SU-DHL-6 (cell line): ENCODE measurements around the gene HSD17B11.

Source experiments
- H2AFZ ChIP-seq: fragments of 200-600 bp; sonication (generic); 2 replicates; pipeline ENCODE4 v1.6.1; 2014; ENCODE audit warnings: low read depth, mild to moderate bottlenecking, moderate library complexity, mixed read lengths, antibody characterized with exemption, low read length; ENCODE audit not compliant: severe bottlenecking
- H3F3A ChIP-seq: fragments of 200-600 bp; shearing (Covaris generic); 2 replicates; pipeline ENCODE4 v1.6.0; 2016; ENCODE audit warnings: antibody characterized with exemption, mild to moderate bottlenecking; ENCODE audit not compliant: insufficient read depth
- H3K27ac ChIP-seq: fragments of 200-600 bp; sonication (generic); 2 replicates; pipeline ENCODE4 v1.5.1; 2016; ENCODE audit warnings: low read depth, mild to moderate bottlenecking, low read length, moderate library complexity, mixed read lengths
- H3K27me3 ChIP-seq: fragments of 200-600 bp; sonication (generic), shearing (Covaris generic); 2 replicates; pipeline ENCODE4 v1.6.0; 2014; ENCODE audit warnings: mild to moderate bottlenecking, low read length
- H3K36me3 ChIP-seq: fragments of 200-600 bp; sonication (generic); 2 replicates; pipeline ENCODE4 v1.6.1; 2014; ENCODE audit warnings: mild to moderate bottlenecking, low read length, mixed read lengths
- H3K4me2 ChIP-seq: fragments of 300-600, 200-600 bp; shearing (Covaris generic), sonication (generic); 2 replicates; pipeline ENCODE4 v1.6.0; 2014; ENCODE audit warnings: low read length, low read depth, mild to moderate bottlenecking; ENCODE audit not compliant: poor library complexity, severe bottlenecking
- H3K4me3 ChIP-seq: fragments of 200-600 bp; sonication (generic); 2 replicates; pipeline ENCODE4 v1.5.1; 2014; ENCODE audit warnings: antibody characterized with exemption, low read length, mild to moderate bottlenecking, mixed read lengths; ENCODE audit not compliant: insufficient read depth, poor library complexity, severe bottlenecking
- H3K79me2 ChIP-seq: fragments of 200-600 bp; sonication (generic); 2 replicates; pipeline ENCODE4 v1.6.1; 2014; ENCODE audit warnings: mild to moderate bottlenecking, low read length, moderate library complexity; ENCODE audit not compliant: insufficient read depth
- H3K9ac ChIP-seq: fragments of 200-600 bp; sonication (generic); 2 replicates; pipeline ENCODE4 v1.7.0; 2014; ENCODE audit warnings: mild to moderate bottlenecking, low read length
- H3K9me2 ChIP-seq: fragments of 200-600 bp; sonication (generic); replicated peaks from 2 replicates; pipeline ENCODE4 v1.6.1; 2014; ENCODE audit warnings: low read length; ENCODE audit not compliant: insufficient read depth
- H3K9me3 ChIP-seq: fragments of 200-600 bp; sonication (generic); 2 replicates; pipeline ENCODE4 v1.6.1; 2014; ENCODE audit warnings: low read length, mixed read lengths; ENCODE audit not compliant: insufficient read depth
- H4K20me1 ChIP-seq: fragments of 200-600 bp; sonication (generic); 2 replicates; pipeline ENCODE4 v1.6.1; 2014; ENCODE audit warnings: low read depth, mild to moderate bottlenecking, antibody characterized with exemption, low read length, moderate library complexity, mixed read lengths
- EZH2phosphoT487 ChIP-seq: fragments of 200-600 bp; sonication (generic), shearing (Covaris generic); conservative IDR thresholded peaks from 2 replicates; pipeline ENCODE4 v1.6.1; 2018; ENCODE audit warnings: mild to moderate bottlenecking, antibody characterized with exemption, low read length, moderate library complexity, mixed read lengths
- TF ChIP-seq, protein P1 (sequence below): fragments of 200-600 bp; sonication (generic); IDR thresholded peaks from one replicate; pipeline ENCODE4 v1.5.1; 2017; ENCODE audit warnings: antibody characterized with exemption, mild to moderate bottlenecking, low read length, moderate library complexity; ENCODE audit not compliant: insufficient read depth, poor library complexity, severe bottlenecking

The HSD17B11 gene

DNA sequence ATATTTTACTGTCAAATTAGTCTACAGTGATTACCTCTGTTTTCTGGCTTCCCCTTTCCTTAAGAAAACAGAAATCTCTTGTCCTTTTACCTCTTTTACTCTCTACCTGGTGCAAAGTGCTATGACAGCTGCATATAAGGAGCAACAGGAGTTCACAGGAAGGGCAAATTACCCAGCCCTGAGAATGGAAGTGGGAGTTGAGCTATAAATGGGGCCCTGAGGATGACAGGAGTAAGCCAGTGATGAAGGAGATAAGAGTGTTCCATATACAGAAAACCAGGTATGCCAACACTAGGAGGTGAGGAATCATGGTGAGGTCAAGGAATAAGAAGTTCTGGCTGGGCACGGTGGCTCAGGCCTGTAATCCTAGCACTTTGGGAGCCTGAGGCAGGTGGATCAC, 63.9 kb downstream of the HSD17B11 start:
- no peak overlapping the region for H3K4me2 ChIP-seq
- no peaks in the 10 kb centered on the region for H4K20me1 ChIP-seq
- H3K27ac ChIP-seq, result no peak overlapping the region
- H3K79me2 ChIP-seq, result no peaks in the 10 kb centered on the region
- H3K36me3 ChIP-seq, result no peaks in the 10 kb centered on the region
- H2AFZ ChIP-seq, result no peak overlapping the region
- H3K27me3 ChIP-seq, result no peaks in the 10 kb centered on the region
- no peak for TF ChIP-seq EZH2phosphoT487
- TF ChIP-seq, protein P1, sequence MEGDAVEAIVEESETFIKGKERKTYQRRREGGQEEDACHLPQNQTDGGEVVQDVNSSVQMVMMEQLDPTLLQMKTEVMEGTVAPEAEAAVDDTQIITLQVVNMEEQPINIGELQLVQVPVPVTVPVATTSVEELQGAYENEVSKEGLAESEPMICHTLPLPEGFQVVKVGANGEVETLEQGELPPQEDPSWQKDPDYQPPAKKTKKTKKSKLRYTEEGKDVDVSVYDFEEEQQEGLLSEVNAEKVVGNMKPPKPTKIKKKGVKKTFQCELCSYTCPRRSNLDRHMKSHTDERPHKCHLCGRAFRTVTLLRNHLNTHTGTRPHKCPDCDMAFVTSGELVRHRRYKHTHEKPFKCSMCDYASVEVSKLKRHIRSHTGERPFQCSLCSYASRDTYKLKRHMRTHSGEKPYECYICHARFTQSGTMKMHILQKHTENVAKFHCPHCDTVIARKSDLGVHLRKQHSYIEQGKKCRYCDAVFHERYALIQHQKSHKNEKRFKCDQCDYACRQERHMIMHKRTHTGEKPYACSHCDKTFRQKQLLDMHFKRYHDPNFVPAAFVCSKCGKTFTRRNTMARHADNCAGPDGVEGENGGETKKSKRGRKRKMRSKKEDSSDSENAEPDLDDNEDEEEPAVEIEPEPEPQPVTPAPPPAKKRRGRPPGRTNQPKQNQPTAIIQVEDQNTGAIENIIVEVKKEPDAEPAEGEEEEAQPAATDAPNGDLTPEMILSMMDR, result no peak
- H3F3A ChIP-seq, result no peaks in the 10 kb centered on the region
- no peak overlapping the region for H3K4me3 ChIP-seq
- H3K9ac ChIP-seq, result no peak overlapping the region
- H3K9me2 ChIP-seq, result no peaks in the 10 kb centered on the region
- H3K9me3 ChIP-seq, result no peaks in the 10 kb centered on the region

DNA sequence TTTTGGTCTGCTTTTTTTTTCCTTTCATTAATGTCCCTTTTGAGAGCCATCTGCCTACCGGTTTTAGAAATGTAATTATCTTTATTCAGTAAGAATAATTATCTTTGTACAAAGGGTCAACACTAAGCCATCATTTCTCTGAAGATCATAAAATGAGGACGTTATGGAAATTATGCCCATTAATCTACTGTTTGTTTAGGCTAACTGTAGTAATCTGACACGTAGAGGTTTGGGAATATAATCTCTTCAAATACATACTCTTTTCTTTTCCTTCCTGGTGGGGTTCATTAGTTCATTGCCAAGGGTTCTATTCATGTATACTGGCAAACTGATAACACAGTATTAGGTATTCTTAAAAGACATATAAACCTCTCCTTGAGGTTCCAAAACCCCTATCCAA, 64.5 kb downstream of the HSD17B11 start:
- Histone ChIP-seq H3K79me2 (no peaks in the 10 kb centered on the region), H3K27me3 (no peaks in the 10 kb centered on the region), H3K9me3 (no peaks in the 10 kb centered on the region), H2AFZ (no peak overlapping the region), H3K27ac (no peak overlapping the region), H3K9me2 (no peaks in the 10 kb centered on the region), H3K4me3 (no peak overlapping the region), H3K9ac (no peak overlapping the region), H3K36me3 (no peaks in the 10 kb centered on the region), H3F3A (no peaks in the 10 kb centered on the region), H4K20me1 (no peaks in the 10 kb centered on the region), H3K4me2 (no peak overlapping the region)
- TF ChIP-seq EZH2phosphoT487, result no peak
- TF ChIP-seq, protein P1, result no peak

DNA sequence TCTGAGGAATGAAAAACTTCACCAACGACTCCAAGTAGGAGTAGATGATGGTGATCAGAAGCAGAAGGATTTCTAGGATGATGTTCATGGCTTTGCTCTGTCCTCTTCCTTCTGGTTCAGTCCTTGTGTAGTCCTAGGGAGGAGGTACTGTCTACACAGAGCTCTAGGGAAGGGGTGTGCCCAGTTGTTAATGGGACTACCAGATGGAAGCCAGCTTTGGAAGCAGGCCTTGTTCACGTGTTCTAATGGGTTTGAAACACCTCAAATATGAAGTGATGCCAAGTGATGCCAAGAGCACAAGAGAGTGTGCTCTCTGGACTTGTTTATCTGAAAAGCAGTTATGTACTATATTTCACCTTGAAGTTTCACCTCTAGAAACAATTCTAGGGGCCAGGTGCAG, 68.2 kb downstream of the HSD17B11 start, which contains the start of gene HSD17B13:
TSS of gene HSD17B13 (minus strand) at position 129 of the 400 bp plus-strand sequence. CDS start at position 88, 41 bp downstream.
- H3K9me2 ChIP-seq, result no peaks in the 10 kb centered on the region
- no peaks in the 10 kb centered on the region for H3K36me3 ChIP-seq
- H2AFZ ChIP-seq, result no peak within 1 kb of the TSS
- H3K27ac ChIP-seq, result no peak within 1 kb of the TSS
- H4K20me1 ChIP-seq, result no peaks in the 10 kb centered on the region
- no peak within 1 kb of the TSS for H3K4me2 ChIP-seq
- no peaks in the 10 kb centered on the region for H3F3A ChIP-seq
- no peaks in the 10 kb centered on the region for H3K27me3 ChIP-seq
- no peak within 1 kb of the TSS for H3K9ac ChIP-seq
- no peaks in the 10 kb centered on the region for H3K9me3 ChIP-seq
- no peak for TF ChIP-seq EZH2phosphoT487
- TF ChIP-seq, protein P1, result no peak
- no peaks in the 10 kb centered on the region for H3K79me2 ChIP-seq
- H3K4me3 ChIP-seq, result no peak within 1 kb of the TSS

DNA sequence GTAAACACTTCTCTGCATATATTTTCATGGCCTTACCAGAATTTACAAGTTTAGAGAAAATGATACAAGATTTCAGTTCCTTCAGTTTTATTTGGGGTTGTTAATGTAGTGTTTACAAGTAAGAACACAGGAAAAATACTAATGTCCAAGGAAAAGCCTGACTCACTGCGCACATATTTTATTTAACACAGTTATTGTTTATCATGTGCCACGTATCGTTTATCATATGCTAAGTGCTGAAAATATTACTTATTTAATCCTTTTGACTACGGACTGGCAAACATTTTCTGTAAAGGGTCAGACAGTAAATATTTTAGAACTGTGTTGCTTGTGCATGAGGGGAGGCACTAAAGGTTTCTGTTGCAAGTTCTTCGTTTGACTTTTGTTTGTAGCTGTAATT, 69.1 kb downstream of the HSD17B11 start:
- H4K20me1 ChIP-seq, result no peaks in the 10 kb centered on the region
- no peaks in the 10 kb centered on the region for H3K9me2 ChIP-seq
- no peaks in the 10 kb centered on the region for H3K79me2 ChIP-seq
- no peak overlapping the region for H3K9ac ChIP-seq
- H3K4me2 ChIP-seq, result no peak overlapping the region
- no peak overlapping the region for H3K4me3 ChIP-seq
- H3K27me3 ChIP-seq, result no peaks in the 10 kb centered on the region
- H3K27ac ChIP-seq, result no peak overlapping the region
- no peaks in the 10 kb centered on the region for H3F3A ChIP-seq
- H2AFZ ChIP-seq, result no peak overlapping the region
- TF ChIP-seq, protein P1, result no peak
- no peak for TF ChIP-seq EZH2phosphoT487
- no peaks in the 10 kb centered on the region for H3K36me3 ChIP-seq
- H3K9me3 ChIP-seq, result no peaks in the 10 kb centered on the region
